HT-29 (cell line): Measurements from ENCODE around the gene FBXO8. TPM values are rescaled to one million over a fixed set of nuclear protein-coding genes. Genes with fewer than 3 reads are reported as not detected.

Experiments
- DNase-seq: peaks from one replicate; pipeline ENCODE4 v3.0.0-alpha.2; 2015; ENCODE audit warnings: low spot score
- total RNA-seq: library from RNA; depleted of rRNA; stranded (reverse); fragments of >200 nt; shearing (Covaris generic); gene quantifications from 2 replicates; pipeline ENCODE4 v1.2.3, GENCODE V29; 2014; rRNA removed

Gene FBXO8
- total RNA-seq, 1 experiment from 2014 or later = 6.0 TPM

DNA sequence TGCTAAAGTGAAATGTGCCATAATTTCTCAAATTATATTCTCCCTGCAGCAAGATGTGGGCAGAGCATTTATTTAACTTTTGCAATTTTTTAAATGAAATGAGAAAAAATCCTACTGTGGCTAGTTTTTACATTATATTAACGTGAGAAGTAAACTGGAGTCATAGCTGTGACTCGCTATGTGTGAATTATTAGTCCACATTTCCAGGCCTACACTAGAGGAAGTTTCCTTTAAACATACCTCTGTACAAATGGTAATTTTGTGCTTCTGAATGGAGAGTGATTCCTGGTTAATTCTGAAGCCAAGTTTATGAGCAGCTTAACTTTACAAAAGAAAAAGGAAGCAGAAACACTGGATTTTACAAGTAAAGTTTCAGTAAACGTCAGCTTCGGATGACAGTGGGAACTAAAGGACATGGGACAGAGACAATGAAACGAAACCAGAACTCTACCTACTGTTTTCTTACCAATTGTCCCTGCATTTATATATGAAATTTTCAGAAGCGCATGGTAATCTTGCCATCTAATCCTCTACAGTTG is 72.4 kb downstream of the FBXO8 start:
- DNase-seq = no peak

- DNase-seq = no peak
Measured at GRCh38 chr4:174210354-174210753, 73.1 kb downstream of the FBXO8 start.

- no peak for DNase-seq
Measured at GRCh38 chr4:174209341-174209740, 74.1 kb downstream of the FBXO8 start.

DNA sequence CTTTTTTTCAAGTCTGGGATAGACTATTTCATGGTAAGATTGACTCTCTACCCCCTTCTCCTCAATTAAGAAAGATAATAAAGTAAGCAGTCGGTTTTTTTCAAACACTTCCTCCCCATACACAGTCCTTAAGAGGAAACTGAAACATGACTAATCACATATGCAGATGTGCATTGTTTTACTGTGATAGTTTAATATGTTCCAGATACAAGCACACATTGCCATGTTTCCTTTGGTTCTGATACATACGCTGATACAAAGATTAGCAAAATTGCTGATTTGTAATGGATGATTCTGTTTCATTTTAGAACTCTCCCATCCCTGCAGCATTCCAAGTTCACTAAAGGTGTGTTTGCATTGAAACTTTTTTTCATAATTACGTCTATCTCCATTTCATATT is 76.1 kb downstream of the FBXO8 start:
- no peak for DNase-seq

GRCh38 chr4:174204164-174204831 is 79.2 kb downstream of the FBXO8 start:
- no peak for DNase-seq

GRCh38 chr4:174201871-174202270 is 81.6 kb downstream of the FBXO8 start:
- no peak for DNase-seq

- no peak for DNase-seq
Measured at GRCh38 chr4:174199735-174200134, 83.7 kb downstream of the FBXO8 start.

DNA sequence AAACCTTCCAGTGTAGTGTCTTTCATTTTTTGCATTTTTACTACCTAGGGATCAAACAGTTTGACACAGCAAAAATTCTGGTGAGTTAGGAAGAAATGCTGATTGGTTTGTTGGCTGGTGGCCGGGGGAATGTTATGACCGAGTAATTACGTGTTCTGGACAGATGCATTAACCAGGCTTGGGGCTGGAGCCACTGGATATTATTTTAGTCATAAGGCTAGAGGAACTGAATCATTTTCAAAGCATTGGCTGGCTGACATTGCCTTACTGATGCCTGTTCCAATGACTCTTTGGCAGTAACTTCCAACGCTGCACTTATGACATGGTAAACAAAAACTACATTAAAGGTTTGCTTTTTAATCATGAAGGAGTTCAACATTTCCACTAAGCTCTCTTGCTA is 84.6 kb downstream of the FBXO8 start:
- no peak for DNase-seq

GRCh38 chr4:174198396-174198795 is 85.1 kb downstream of the FBXO8 start:
- DNase-seq = no peak

GRCh38 chr4:174193438-174194374 is 89.8 kb downstream of the FBXO8 start:
- no peak for DNase-seq

GRCh38 chr4:174192943-174193342 is 90.5 kb downstream of the FBXO8 start:
- DNase-seq = no peak

DNA sequence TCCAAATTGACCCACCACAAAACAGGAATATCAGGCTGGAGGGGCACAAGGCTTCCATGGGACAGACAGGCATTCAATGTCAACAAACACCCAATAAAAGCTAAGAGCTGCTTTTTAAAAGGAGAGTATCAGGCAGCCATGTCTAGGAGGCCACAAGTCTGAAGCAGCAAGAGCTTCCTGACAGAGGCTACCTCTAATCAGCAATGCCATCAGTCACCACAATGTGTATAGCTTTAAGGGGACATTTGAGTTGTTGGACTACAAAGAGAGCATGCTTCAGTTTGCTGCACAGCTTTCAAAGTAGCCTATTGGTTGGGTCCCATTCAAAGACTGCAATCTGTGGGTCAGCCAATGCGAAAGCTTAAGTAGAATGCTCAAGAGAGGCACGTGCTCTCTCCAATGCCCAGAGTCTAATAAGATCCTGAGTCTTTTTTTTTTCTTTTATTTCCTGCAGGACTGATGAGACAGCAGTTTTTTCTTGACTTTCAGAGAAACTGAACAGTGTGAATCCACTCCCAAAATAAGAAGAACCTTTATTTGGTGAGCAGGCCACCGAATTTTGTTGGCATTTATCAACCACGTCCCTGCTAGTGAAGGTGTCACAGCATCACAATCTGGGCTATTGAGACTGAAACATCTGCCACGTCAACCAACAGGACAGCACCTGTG is 92.5 kb downstream of the FBXO8 start:
- DNase-seq = no peak

- no peak for DNase-seq
Measured at GRCh38 chr4:174189392-174190015, 94.0 kb downstream of the FBXO8 start.

Other genes starting within 250 kb of the FBXO8 start
- 2.9 and 10.0 TPM in 2 replicates for gene CEP44, start 244 bp upstream of the FBXO8 start, total RNA-seq
- 18.6 and 33.7 TPM in 2 replicates for gene HPGD, start 238.8 kb upstream of the FBXO8 start, total RNA-seq